Upper lobe of left lung (tissue), 4 donors: Measurements from ENCODE around the gene OR2M3.

ENCODE experiments used
- CTCF ChIP-seq, 6 experiments: fragments of 450-650 bp in 4 of 6; fragments of 200-600 bp in 2 of 6; sonication (generic) in 2 of 6; IDR thresholded peaks; one replicate each; pipeline ENCODE4 v1.5.1; 2016 to 2019; ENCODE audit warnings: antibody characterized with exemption in 6 of 6
- EP300 ChIP-seq, 4 donors: sonication (generic); formaldehyde crosslinking; IDR thresholded peaks; one replicate each; pipeline ENCODE4 v1.5.1; 2017; ENCODE audit warnings: antibody characterized with exemption in 4 of 4, control low read depth in 2 of 4
- POLR2A ChIP-seq, 4 donors: fragments of 450-650 bp; IDR thresholded peaks; one replicate each; pipeline ENCODE4 v1.5.1; 2016 to 2017; ENCODE audit warnings: antibody characterized with exemption in 4 of 4, mild to moderate bottlenecking in 2 of 4
- POLR2AphosphoS5 ChIP-seq, 2 donors: sonication (generic); formaldehyde crosslinking; IDR thresholded peaks; one replicate each; pipeline ENCODE4 v1.5.1; 2017; ENCODE audit warnings: antibody characterized with exemption in 2 of 2

GRCh38 chr1:248231117-248231516 lies 34.1 kb downstream of the OR2M3 start, which contains the start of gene OR2M4:
- no peak for TF ChIP-seq CTCF (IDR thresholded peaks at IDR 0.05)
- TF ChIP-seq EP300 (IDR thresholded peaks at IDR 0.05): no peak
- TF ChIP-seq POLR2AphosphoS5 (IDR thresholded peaks at IDR 0.05): no peak
- no peak for TF ChIP-seq POLR2A (IDR thresholded peaks at IDR 0.05)
